GM12865 (cell line): ENCODE measurements around the gene UBTF.

Experiments
- DNase-seq: peaks from one replicate; pipeline ENCODE4 v3.0.0; 2010; ENCODE audit warnings: low read depth
- H3K4me3 ChIP-seq: 2 replicates; pipeline ENCODE4 v1.5.1; 2011; ENCODE audit warnings: mild to moderate bottlenecking, low read depth, low read length, control low read depth
- TF ChIP-seq, protein P1 (sequence below): IDR thresholded peaks from 2 replicates; pipeline ENCODE4 v1.5.1; 2011; ENCODE audit warnings: low read length, control low read depth, low read depth, inconsistent platforms; ENCODE audit not compliant: insufficient read depth; ENCODE audit errors: missing control alignments

The UBTF gene

DNA sequence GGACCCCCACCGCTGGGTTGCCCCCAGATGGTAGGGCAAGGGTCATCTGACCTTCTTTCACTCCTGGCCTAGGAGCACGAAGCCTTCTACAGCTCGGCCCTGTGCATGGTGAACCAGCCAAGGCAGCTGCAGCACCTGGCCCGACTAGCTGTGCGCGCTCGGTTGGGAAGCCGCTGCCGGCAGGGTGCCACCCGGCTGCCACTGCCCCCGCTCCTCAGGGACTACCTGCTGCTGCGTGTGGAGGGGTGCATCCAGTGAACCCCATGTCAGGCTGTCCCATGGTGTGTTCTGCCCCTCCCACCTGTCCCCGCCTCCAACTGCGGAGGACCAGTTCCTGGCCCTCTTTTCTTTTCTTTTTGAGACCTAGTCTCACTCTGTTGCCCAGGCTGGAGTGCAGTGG, 41.3 kb downstream of the UBTF start:
- no peak for DNase-seq
- H3K4me3 ChIP-seq = no peak overlapping the region
- TF ChIP-seq, protein P1, sequence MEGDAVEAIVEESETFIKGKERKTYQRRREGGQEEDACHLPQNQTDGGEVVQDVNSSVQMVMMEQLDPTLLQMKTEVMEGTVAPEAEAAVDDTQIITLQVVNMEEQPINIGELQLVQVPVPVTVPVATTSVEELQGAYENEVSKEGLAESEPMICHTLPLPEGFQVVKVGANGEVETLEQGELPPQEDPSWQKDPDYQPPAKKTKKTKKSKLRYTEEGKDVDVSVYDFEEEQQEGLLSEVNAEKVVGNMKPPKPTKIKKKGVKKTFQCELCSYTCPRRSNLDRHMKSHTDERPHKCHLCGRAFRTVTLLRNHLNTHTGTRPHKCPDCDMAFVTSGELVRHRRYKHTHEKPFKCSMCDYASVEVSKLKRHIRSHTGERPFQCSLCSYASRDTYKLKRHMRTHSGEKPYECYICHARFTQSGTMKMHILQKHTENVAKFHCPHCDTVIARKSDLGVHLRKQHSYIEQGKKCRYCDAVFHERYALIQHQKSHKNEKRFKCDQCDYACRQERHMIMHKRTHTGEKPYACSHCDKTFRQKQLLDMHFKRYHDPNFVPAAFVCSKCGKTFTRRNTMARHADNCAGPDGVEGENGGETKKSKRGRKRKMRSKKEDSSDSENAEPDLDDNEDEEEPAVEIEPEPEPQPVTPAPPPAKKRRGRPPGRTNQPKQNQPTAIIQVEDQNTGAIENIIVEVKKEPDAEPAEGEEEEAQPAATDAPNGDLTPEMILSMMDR = no peak

DNA sequence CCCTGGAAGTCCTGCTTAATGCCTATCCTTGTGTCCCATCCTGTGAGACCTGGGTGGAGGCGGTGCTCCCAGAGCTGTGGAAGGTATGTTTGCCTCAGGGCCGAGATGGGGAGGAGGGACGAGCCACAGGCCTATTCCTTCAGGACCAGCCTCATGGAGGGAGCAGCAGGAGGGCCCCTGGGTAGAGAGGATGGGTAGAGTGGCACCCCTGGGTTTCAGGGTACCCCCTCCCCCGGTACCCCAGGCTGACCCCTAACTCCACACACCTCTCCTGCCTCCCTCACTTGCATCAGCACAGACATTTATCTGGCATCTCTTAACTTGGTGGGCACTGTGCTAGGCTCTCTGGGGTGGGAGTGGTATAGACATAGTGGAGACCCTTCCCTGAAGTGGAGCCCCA, 41.8 kb downstream of the UBTF start:
- TF ChIP-seq, protein P1 = no peak
- no peak for DNase-seq
- H3K4me3 ChIP-seq = no peak overlapping the region

GRCh38 chr17:44176671-44177501, 42.6 kb downstream of the UBTF start:
- DNase-seq = no peak

GRCh38 chr17:44176257-44176656, 43.2 kb downstream of the UBTF start:
- no peak overlapping the region for H3K4me3 ChIP-seq
- TF ChIP-seq, protein P1 = no peak
- DNase-seq = no peak

More at GRCh38 chr17:44176671-44177501, 42.6 kb downstream of the UBTF start:
- H3K4me3 ChIP-seq = no peak overlapping the region
- TF ChIP-seq, protein P1 = no peak

GRCh38 chr17:44174427-44174826, 45.0 kb downstream of the UBTF start:
- no peak overlapping the region for H3K4me3 ChIP-seq
- DNase-seq = no peak
- TF ChIP-seq, protein P1 = no peak

DNA sequence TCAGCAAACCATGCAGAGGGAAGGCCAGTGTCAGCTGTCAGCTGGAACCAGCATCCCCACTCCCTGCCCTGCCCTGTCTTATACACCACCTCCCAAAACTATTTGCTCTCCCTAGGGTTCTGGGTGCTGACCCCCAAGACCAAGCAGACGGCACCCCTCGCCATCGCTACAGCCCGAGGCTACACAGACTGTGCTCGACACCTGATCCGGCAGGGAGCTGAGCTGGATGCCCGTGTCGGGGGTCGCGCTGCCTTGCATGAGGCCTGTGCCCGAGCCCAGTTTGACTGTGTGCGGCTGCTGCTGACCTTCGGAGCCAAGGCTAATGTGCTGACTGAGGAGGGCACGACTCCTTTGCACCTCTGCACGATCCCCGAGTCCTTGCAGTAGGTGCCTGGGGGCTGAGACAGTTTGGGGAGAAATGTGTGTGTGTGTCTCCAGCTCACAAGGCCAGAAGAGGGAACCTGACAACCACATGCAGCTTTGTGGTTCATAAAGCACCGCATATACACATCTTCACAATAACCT, 47.5 kb downstream of the UBTF start:
- TF ChIP-seq, protein P1 = no peak
- DNase-seq = no peak
- H3K4me3 ChIP-seq = no peak overlapping the region

GRCh38 chr17:44170499-44171201, 48.8 kb downstream of the UBTF start, which contains the start of gene ASB16:
ASB16 (plus strand) TSS chr17:44170704; CDS start chr17:44170790, 86 bp downstream.
- DNase-seq = no peak
- TF ChIP-seq, protein P1 = no peak
- H3K4me3 ChIP-seq = no peak within 1 kb of the TSS
